ENCODE measurements around the gene COMP. TPM values are rescaled to one million over a fixed set of nuclear protein-coding genes. Genes with fewer than 3 reads are reported as not detected.

The COMP gene
- polyA plus RNA-seq, 2 of the 4 experiments (the other 2 are of a cell fraction), result not detected

DNA sequence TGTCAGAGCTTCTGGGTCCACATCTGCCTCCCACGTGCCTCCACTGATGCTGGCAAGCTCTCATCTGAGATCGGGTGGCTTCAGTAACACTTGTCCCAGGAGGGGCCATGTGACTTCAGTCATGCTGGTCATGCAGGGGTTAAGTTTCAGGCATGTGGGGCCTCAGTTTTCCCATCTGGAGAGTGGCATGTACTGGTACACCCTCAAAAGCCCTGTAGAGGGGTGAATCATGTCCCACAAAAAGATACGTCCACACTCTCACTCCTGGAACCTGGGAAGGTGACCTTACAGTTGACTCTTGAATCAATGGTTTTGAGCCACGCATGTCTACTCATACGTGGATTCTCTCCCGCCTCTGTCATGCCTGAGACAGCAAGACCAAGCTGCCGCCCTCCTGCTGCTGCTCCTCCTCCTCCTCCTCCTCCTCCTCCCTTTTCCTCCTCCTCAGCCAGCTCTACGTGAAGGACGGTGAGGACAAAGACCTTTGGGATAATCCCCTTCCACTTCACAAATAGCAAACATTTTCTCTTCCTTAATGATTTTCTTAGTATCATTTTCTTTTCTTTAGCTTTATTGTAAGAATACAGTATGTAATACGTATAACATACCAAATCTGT lies 53.7 kb downstream of the COMP start:
- DNase-seq (ENCODE audit: low read depth in 1 of 2, low spot score in 1 of 2) (no peak), FAIRE-seq (no peak), ATAC-seq (no peak)
- Histone ChIP-seq H3K4me3 (no peak overlapping the region), H3K27ac (no peak overlapping the region), H3K4me2 (no peak overlapping the region), H3K4me1 (peaks cover 9% of the 10 kb centered on the region; the same call in 1 of the 3 replicates), H3K9me3 (no peaks in the 10 kb centered on the region)
- CTCF ChIA-PET, result interaction anchor here (1.0 kb wide), 1 partner anchor 34 kb away, joined by 3 read pairs; no protein-coding TSS in a partner anchor
- POLR2A ChIA-PET, result no interaction called here
- TF ChIP-seq GATA3 (IDR thresholded peaks at IDR 0.05; ENCODE audit: borderline replicate concordance), result no peak
- no peak for TF ChIP-seq BHLHE40 (IDR thresholded peaks at IDR 0.05; ENCODE audit: low read depth, low read length)
- TF ChIP-seq HOXB5 (CRISPR knock-in tag; IDR thresholded peaks at IDR 0.05), result no peak
- no peak for TF ChIP-seq CEBPB (IDR thresholded peaks at IDR 0.05)
- no peak for TF ChIP-seq TP53 (CRISPR knock-in tag; IDR thresholded peaks at IDR 0.05)
- no peak for TF ChIP-seq POLR2AphosphoS2 (conservative IDR thresholded peaks at IDR 0.05; ENCODE audit: low read length)
- TF ChIP-seq, protein P1, sequence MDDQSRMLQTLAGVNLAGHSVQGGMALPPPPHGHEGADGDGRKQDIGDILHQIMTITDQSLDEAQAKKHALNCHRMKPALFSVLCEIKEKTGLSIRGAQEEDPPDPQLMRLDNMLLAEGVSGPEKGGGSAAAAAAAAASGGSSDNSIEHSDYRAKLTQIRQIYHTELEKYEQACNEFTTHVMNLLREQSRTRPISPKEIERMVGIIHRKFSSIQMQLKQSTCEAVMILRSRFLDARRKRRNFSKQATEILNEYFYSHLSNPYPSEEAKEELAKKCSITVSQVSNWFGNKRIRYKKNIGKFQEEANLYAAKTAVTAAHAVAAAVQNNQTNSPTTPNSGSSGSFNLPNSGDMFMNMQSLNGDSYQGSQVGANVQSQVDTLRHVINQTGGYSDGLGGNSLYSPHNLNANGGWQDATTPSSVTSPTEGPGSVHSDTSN (IDR thresholded peaks at IDR 0.05), result no peak
- 82% methylated on average over 10 of the region's 10 CpGs for WGBS (ENCODE audit: missing lambda C conversion rate)

GRCh38 chr19:18736415-18737336 lies 54.4 kb downstream of the COMP start:
- no peak overlapping the region for H3K4me3 ChIP-seq
- H3K9me3 ChIP-seq, result no peaks in the 10 kb centered on the region
- peaks cover 9% of the 10 kb centered on the region; the same call in 1 of the 3 replicates for H3K4me1 ChIP-seq
- DNase-seq (ENCODE audit: low read depth in 1 of 2, low spot score in 1 of 2) (no peak), ATAC-seq (no peak), FAIRE-seq (no peak)
- H3K4me2 ChIP-seq, result no peak overlapping the region
- ChIA-PET POLR2A (interaction anchor here (0.5 kb wide), 1 partner anchor 107 kb away, joined by 6 read pairs; no protein-coding TSS in a partner anchor), CTCF (interaction anchor here (0.9 kb wide), 1 partner anchor 12 kb away, joined by 3 read pairs; no protein-coding TSS in a partner anchor)
- WGBS (ENCODE audit: missing lambda C conversion rate), result 92% methylated on average over 11 of the region's 27 CpGs
- TF ChIP-seq BCL3 (IDR thresholded peaks at IDR 0.05) (no peak), SMC3 (IDR thresholded peaks at IDR 0.05) (no peak), BHLHE40 (IDR thresholded peaks at IDR 0.05; ENCODE audit: low read depth, low read length) (no peak), CHD2 (IDR thresholded peaks at IDR 0.05; ENCODE audit: low read length, partially characterized antibody) (no peak)
- TF ChIP-seq, protein P2, sequence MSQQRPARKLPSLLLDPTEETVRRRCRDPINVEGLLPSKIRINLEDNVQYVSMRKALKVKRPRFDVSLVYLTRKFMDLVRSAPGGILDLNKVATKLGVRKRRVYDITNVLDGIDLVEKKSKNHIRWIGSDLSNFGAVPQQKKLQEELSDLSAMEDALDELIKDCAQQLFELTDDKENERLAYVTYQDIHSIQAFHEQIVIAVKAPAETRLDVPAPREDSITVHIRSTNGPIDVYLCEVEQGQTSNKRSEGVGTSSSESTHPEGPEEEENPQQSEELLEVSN (IDR thresholded peaks at IDR 0.05; ENCODE audit: borderline replicate concordance, low read depth), result no peak
- no peak overlapping the region for H3K27ac ChIP-seq

GRCh38 chr19:18735752-18736151 lies 55.4 kb downstream of the COMP start:
- WGBS (ENCODE audit: missing lambda C conversion rate), result 100% methylated on average over 1 of the region's 9 CpGs
- no peak for ATAC-seq
- no peak for FAIRE-seq

More at GRCh38 chr19:18735752-18736151, 55.4 kb downstream of the COMP start:
- ChIA-PET CTCF (interaction anchor here (0.9 to 1.7 kb wide), 2 partner anchors 11 to 147 kb away, joined by 3 to 4 read pairs; partner anchors contain the start of gene REX1BD), POLR2A (no interaction called here)
- H3K4me3 ChIP-seq, result no peak overlapping the region
- no peak overlapping the region for H3K4me2 ChIP-seq
- no peak overlapping the region for H3K27ac ChIP-seq
- peaks cover 9% of the 10 kb centered on the region; the same call in 1 of the 3 replicates for H3K4me1 ChIP-seq
- no peak for TF ChIP-seq ZNF302 (CRISPR knock-in tag; IDR thresholded peaks at IDR 0.05)
- TF ChIP-seq CEBPB (IDR thresholded peaks at IDR 0.05), result no peak
- TF ChIP-seq ZC3H11A (IDR thresholded peaks at IDR 0.05), result no peak
- no peak for TF ChIP-seq HDAC2 (IDR thresholded peaks at IDR 0.05)
- no peak for TF ChIP-seq RCOR1 (IDR thresholded peaks at IDR 0.05; ENCODE audit: low read depth, low read length)
- no peak for TF ChIP-seq HOXB5 (CRISPR knock-in tag; IDR thresholded peaks at IDR 0.05)
- no peak for TF ChIP-seq HOXB13 (CRISPR knock-in tag; IDR thresholded peaks at IDR 0.05; ENCODE audit: low read depth)
- TF ChIP-seq USF2 (IDR thresholded peaks at IDR 0.05), result no peak
- TF ChIP-seq TP53 (CRISPR knock-in tag; IDR thresholded peaks at IDR 0.05), result no peak
- no peak for TF ChIP-seq BHLHE40 (IDR thresholded peaks at IDR 0.05; ENCODE audit: low read depth, low read length)
- TF ChIP-seq EHMT2 (IDR thresholded peaks at IDR 0.05; ENCODE audit: low read depth), result no peak
- TF ChIP-seq SMC3 (IDR thresholded peaks at IDR 0.05), result no peak
- TF ChIP-seq KDM1A (IDR thresholded peaks at IDR 0.05; ENCODE audit: low read depth), result no peak
- TF ChIP-seq NFE2L2 (conservative IDR thresholded peaks at IDR 0.05; ENCODE audit: low read length), result no peak
- no peak for TF ChIP-seq POLR2AphosphoS2 (conservative IDR thresholded peaks at IDR 0.05; ENCODE audit: low read length)
- TF ChIP-seq, protein P1 (IDR thresholded peaks at IDR 0.05), result no peak
- no peaks in the 10 kb centered on the region for H3K9me3 ChIP-seq
- DNase-seq (ENCODE audit: low read depth in 1 of 2, low spot score in 1 of 2), result no peak
